BLaER1 treated with 17β-estradiol and CSF1 and Interleukin-3, amounts not matched to agents 10 nM and 100 nM (cell line): ENCODE data around the gene PAX3.

Source experiments
- H3K27ac ChIP-seq, 11 experiments: shearing (Covaris generic); formaldehyde crosslinking; 2 replicates each; pipeline ENCODE4 v1.8.1; 2022
- H3K27me3 ChIP-seq, 11 experiments: shearing (Covaris generic); formaldehyde crosslinking; 2 replicates each; pipeline ENCODE4 v1.8.1; 2022
- H3K36me3 ChIP-seq, 11 experiments: shearing (Covaris generic); formaldehyde crosslinking; 2 replicates each; pipeline ENCODE4 v1.8.1; 2022
- H3K4me1 ChIP-seq, 10 experiments: shearing (Covaris generic); formaldehyde crosslinking; 2 replicates each; pipeline ENCODE4 v1.8.1; 2022
- H3K4me2 ChIP-seq, 11 experiments: shearing (Covaris generic); formaldehyde crosslinking; 2 replicates each; pipeline ENCODE4 v1.8.1; 2022
- H3K4me3 ChIP-seq, 10 experiments: shearing (Covaris generic); formaldehyde crosslinking; 2 replicates each; pipeline ENCODE4 v1.8.1; 2022
- H3K9ac ChIP-seq, 11 experiments: shearing (Covaris generic); formaldehyde crosslinking; 2 replicates each; pipeline ENCODE4 v1.8.1; 2022
- H3K9me3 ChIP-seq, 11 experiments: shearing (Covaris generic); formaldehyde crosslinking; replicated peaks in 1 of 11; 2 replicates each; pipeline ENCODE4 v1.8.1; 2022
- H4K20me1 ChIP-seq, 11 experiments: shearing (Covaris generic); formaldehyde crosslinking; 2 replicates each; pipeline ENCODE4 v1.8.1; 2022
- Cebpa-rat ChIP-seq, 11 experiments: shearing (Covaris generic); IDR thresholded peaks; 2 replicates each; pipeline ENCODE4 v1.8.1; 2022

Gene PAX3

DNA sequence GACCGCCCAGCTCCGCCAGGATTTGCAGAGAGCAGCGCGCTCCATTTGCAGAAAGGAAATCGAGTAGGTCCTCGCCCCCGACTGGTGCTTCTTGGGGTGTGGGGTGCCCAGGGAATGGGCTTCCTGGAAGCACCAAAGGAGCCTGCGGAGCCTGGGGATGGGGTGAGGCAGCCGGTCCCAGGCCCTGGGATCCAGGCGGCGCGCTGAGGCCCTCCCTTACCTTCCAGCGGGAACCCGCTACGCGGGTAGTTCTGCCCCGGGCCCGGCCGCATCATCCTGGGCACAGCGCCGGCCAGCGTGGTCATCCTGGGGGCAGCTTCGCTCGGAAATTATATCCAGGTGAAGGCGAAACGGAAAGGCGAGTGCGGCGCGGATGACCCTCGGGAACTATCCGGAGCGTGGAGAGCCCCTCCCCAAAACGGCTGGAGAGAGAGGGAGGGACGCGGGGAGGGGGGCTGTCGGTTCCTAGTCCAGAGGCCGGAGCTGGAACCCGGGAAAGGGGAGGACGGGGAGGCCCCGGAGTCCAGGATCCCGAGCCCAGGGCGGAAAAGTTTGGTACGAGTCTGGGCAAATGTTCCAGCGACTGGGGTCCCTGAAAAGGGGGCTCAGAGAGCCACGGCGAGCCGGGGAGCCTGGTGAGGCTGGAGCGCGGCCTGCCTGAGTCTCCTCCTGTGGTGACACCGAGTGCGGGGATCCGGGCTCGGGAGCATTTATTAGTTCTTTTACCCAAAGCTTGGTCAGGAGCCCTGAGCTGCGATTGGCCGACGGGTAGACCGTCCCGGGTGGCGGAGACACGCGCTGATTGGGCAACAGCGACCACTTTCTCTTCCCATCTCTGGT is at the start of gene PAX3:
PAX3 (minus strand) TSS at position 688 of the 840 bp plus-strand sequence; CDS start at position 305, 383 bp downstream.
- peaks cover 99 to 100% (median 100%) of the 10 kb centered on the region in 11 experiments for H3K27me3 ChIP-seq
- no peak within 1 kb of the TSS for H3K4me2 ChIP-seq

GRCh38 chr2:222341331-222341730 is 42.5 kb upstream of the PAX3 start:
- Histone ChIP-seq H4K20me1 (no peaks in the 10 kb centered on the region), H3K9me3 (peaks cover 5 to 18% (median 10%) of the 10 kb centered on the region in 11 experiments; a peak in 20 of 22 replicates), H3K4me2 (no peak overlapping the region), H3K27me3 (no peaks in the 10 kb centered on the region), H3K4me1 (no peaks in the 10 kb centered on the region), H3K27ac (no peak overlapping the region), H3K36me3 (no peaks in the 10 kb centered on the region), H3K4me3 (no peak overlapping the region), H3K9ac (no peak overlapping the region)
- no peak for TF ChIP-seq Cebpa-rat (IDR thresholded peaks at IDR 0.05)

More for the DNA sequence above, at the start of gene PAX3:
- TF ChIP-seq Cebpa-rat (IDR thresholded peaks at IDR 0.05): no peak
- no peak within 1 kb of the TSS for H3K27ac ChIP-seq
- H4K20me1 ChIP-seq: peaks cover 0 to 13% (median 0%) of the 10 kb centered on the region in 11 experiments; a peak in 8 of 22 replicates
- peaks cover 0 to 11% (median under 1%) of the 10 kb centered on the region in 10 experiments; a peak in 9 of 20 replicates for H3K4me1 ChIP-seq
- no peaks in the 10 kb centered on the region for H3K36me3 ChIP-seq
- H3K9ac ChIP-seq: no peak within 1 kb of the TSS
- peak within 1 kb of the TSS in 2 of 10 experiments; percentile 11 to 22; a peak in 2 of 20 replicates for H3K4me3 ChIP-seq
- peaks cover 58 to 96% (median 82%) of the 10 kb centered on the region in 11 experiments for H3K9me3 ChIP-seq

- Histone ChIP-seq H3K9me3 (peaks cover 22 to 44% (median 30%) of the 10 kb centered on the region in 11 experiments), H3K4me1 (no peaks in the 10 kb centered on the region), H3K4me2 (no peak overlapping the region), H4K20me1 (no peaks in the 10 kb centered on the region), H3K27me3 (no peaks in the 10 kb centered on the region), H3K36me3 (no peaks in the 10 kb centered on the region), H3K4me3 (no peak overlapping the region), H3K9ac (no peak overlapping the region), H3K27ac (no peak overlapping the region)
- TF ChIP-seq Cebpa-rat (IDR thresholded peaks at IDR 0.05): no peak
Observed at GRCh38 chr2:222338374-222338773, 39.6 kb upstream of the PAX3 start.

- H3K27ac ChIP-seq: no peak overlapping the region
- H3K4me3 ChIP-seq: no peak overlapping the region
- H3K9me3 ChIP-seq: peaks cover 20 to 35% (median 25%) of the 10 kb centered on the region in 11 experiments
- H3K36me3 ChIP-seq: no peaks in the 10 kb centered on the region
- no peak overlapping the region for H3K4me2 ChIP-seq
- peaks cover 0 to 13% (median 9%) of the 10 kb centered on the region in 10 experiments; a peak in 12 of 20 replicates for H3K4me1 ChIP-seq
- TF ChIP-seq Cebpa-rat (IDR thresholded peaks at IDR 0.05): no peak
- H3K9ac ChIP-seq: no peak overlapping the region
- no peaks in the 10 kb centered on the region for H4K20me1 ChIP-seq
- no peaks in the 10 kb centered on the region for H3K27me3 ChIP-seq
Observed at GRCh38 chr2:222336931-222337330, 38.1 kb upstream of the PAX3 start.

GRCh38 chr2:222336442-222336841 is 37.6 kb upstream of the PAX3 start:
- H3K4me3 ChIP-seq: no peak overlapping the region
- H3K9me3 ChIP-seq: peaks cover 18 to 34% (median 23%) of the 10 kb centered on the region in 11 experiments
- TF ChIP-seq Cebpa-rat (IDR thresholded peaks at IDR 0.05): no peak
- H3K27me3 ChIP-seq: no peaks in the 10 kb centered on the region
- H3K36me3 ChIP-seq: no peaks in the 10 kb centered on the region
- peaks cover 0 to 18% (median 11%) of the 10 kb centered on the region in 10 experiments; a peak in 12 of 20 replicates for H3K4me1 ChIP-seq
- H3K27ac ChIP-seq: no peak overlapping the region
- H4K20me1 ChIP-seq: no peaks in the 10 kb centered on the region
- no peak overlapping the region for H3K4me2 ChIP-seq
- H3K9ac ChIP-seq: no peak overlapping the region

GRCh38 chr2:222334914-222335313 is 36.1 kb upstream of the PAX3 start:
- Histone ChIP-seq H3K9ac (no peak overlapping the region), H3K4me1 (peaks cover 0 to 31% (median 11%) of the 10 kb centered on the region in 10 experiments; a peak in 12 of 20 replicates), H3K4me2 (no peak overlapping the region), H3K27ac (no peak overlapping the region), H3K4me3 (no peak overlapping the region), H3K9me3 (peaks cover 20 to 32% (median 26%) of the 10 kb centered on the region in 11 experiments), H3K27me3 (no peaks in the 10 kb centered on the region), H4K20me1 (no peaks in the 10 kb centered on the region), H3K36me3 (no peaks in the 10 kb centered on the region; a peak in 1 of 22 replicates)
- no peak for TF ChIP-seq Cebpa-rat (IDR thresholded peaks at IDR 0.05)

- TF ChIP-seq Cebpa-rat (IDR thresholded peaks at IDR 0.05): no peak
- Histone ChIP-seq H3K36me3 (no peaks in the 10 kb centered on the region; a peak in 1 of 22 replicates), H3K27ac (no peak overlapping the region; a peak in 1 of 22 replicates)
Observed at GRCh38 chr2:222333397-222333796, 34.6 kb upstream of the PAX3 start.

DNA sequence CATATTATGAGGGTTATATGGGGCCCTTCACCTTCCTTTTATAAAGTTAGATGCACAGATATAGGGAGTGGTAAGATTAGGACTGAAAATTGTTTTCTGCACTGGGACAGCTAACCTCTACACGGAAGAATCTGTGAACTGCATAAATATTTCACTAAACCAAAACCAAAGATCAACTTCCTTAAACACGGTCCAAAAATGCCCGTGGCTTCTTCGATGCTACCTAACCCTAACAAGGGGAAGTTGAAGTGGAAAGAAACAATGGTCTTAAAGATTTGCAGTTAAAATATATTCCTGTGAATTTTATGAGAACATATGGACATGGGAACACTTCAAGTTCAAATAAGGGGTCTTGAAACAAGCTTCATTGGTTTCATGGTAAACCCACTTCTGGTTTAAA is 33.3 kb upstream of the PAX3 start:
- Histone ChIP-seq H3K36me3 (no peaks in the 10 kb centered on the region; a peak in 1 of 22 replicates), H3K9ac (0 out of 22 replicates have a peak overlapping the region, but pooled peaks of 1 of the 11 experiments have one; percentile 29), H3K27ac (peak overlapping the region in 6 of 11 experiments; percentile 3 to 59 (median 36); a peak in 10 of 22 replicates), H3K27me3 (no peaks in the 10 kb centered on the region), H3K4me1 (peaks cover 0 to 31% (median 11%) of the 10 kb centered on the region in 10 experiments; a peak in 12 of 20 replicates), H3K4me2 (peak overlapping the region in 7 of 11 experiments; percentile 26 to 58 (median 43); a peak in 13 of 22 replicates), H3K4me3 (no peak overlapping the region), H4K20me1 (no peaks in the 10 kb centered on the region), H3K9me3 (peaks cover 30 to 44% (median 36%) of the 10 kb centered on the region in 11 experiments)
- no peak for TF ChIP-seq Cebpa-rat (IDR thresholded peaks at IDR 0.05)

More at GRCh38 chr2:222333397-222333796, 34.6 kb upstream of the PAX3 start:
- H3K27me3 ChIP-seq: no peaks in the 10 kb centered on the region
- no peak overlapping the region for H3K4me3 ChIP-seq
- H3K9me3 ChIP-seq: peaks cover 30 to 44% (median 36%) of the 10 kb centered on the region in 11 experiments
- H4K20me1 ChIP-seq: no peaks in the 10 kb centered on the region
- peak overlapping the region in 2 of 11 experiments; percentile 43 to 58; a peak in 2 of 22 replicates for H3K4me2 ChIP-seq
- H3K4me1 ChIP-seq: peaks cover 0 to 31% (median 11%) of the 10 kb centered on the region in 10 experiments; a peak in 12 of 20 replicates
- H3K9ac ChIP-seq: no peak overlapping the region

- no peak overlapping the region for H3K27ac ChIP-seq
- H3K4me1 ChIP-seq: peaks cover 0 to 31% (median 11%) of the 10 kb centered on the region in 10 experiments; a peak in 12 of 20 replicates
- H3K4me2 ChIP-seq: peak overlapping the region in 2 of 11 experiments; percentile 25 to 44; a peak in 2 of 22 replicates
- no peak for TF ChIP-seq Cebpa-rat (IDR thresholded peaks at IDR 0.05)
- no peaks in the 10 kb centered on the region for H3K27me3 ChIP-seq
- no peak overlapping the region for H3K9ac ChIP-seq
- no peaks in the 10 kb centered on the region for H4K20me1 ChIP-seq
- H3K4me3 ChIP-seq: no peak overlapping the region
- peaks cover 30 to 43% (median 36%) of the 10 kb centered on the region in 11 experiments for H3K9me3 ChIP-seq
- no peaks in the 10 kb centered on the region; a peak in 1 of 22 replicates for H3K36me3 ChIP-seq
Observed at GRCh38 chr2:222330910-222331309, 32.1 kb upstream of the PAX3 start.
